H9 (cell line): Measurements from ENCODE around the gene RFX8. TPM values are rescaled to one million over a fixed set of nuclear protein-coding genes. Genes with fewer than 3 reads are reported as not detected.

Experiments used
- DNase-seq: peaks from one replicate; pipeline ENCODE4 v3.0.0-alpha.2; 2017
- H2AFZ ChIP-seq: one replicate; pipeline ENCODE4 v1.6.1; 2013; ENCODE audit warnings: mild to moderate bottlenecking, low read length, control low read depth, moderate library complexity
- H2AK5ac ChIP-seq: 2 replicates; pipeline ENCODE4 v1.6.1; 2013; ENCODE audit warnings: low read length, control low read depth, mixed read lengths; ENCODE audit not compliant: insufficient read length
- H2BK120ac ChIP-seq: one replicate; pipeline ENCODE4 v1.6.1; 2013; ENCODE audit warnings: low read depth, mild to moderate bottlenecking, low read length, control low read depth, inconsistent platforms; ENCODE audit not compliant: poor library complexity, severe bottlenecking
- H2BK12ac ChIP-seq: 2 replicates; pipeline ENCODE4 v1.6.1; 2013; ENCODE audit warnings: low read length, control low read depth, mixed read lengths, low read depth; ENCODE audit not compliant: insufficient read length
- H2BK15ac ChIP-seq: 2 replicates; pipeline ENCODE4 v1.6.1; 2013; ENCODE audit warnings: low read depth, low read length, control low read depth
- H2BK20ac ChIP-seq: one replicate; pipeline ENCODE4 v1.6.1; 2013; ENCODE audit warnings: low read depth, mild to moderate bottlenecking, low read length, control low read depth, inconsistent platforms; ENCODE audit not compliant: poor library complexity, severe bottlenecking
- H2BK5ac ChIP-seq: 2 replicates; pipeline ENCODE4 v1.6.1; 2013; ENCODE audit warnings: low read length, control low read depth, mixed read lengths; ENCODE audit not compliant: insufficient read length
- H3K14ac ChIP-seq: 2 replicates; pipeline ENCODE4 v1.6.1; 2013; ENCODE audit warnings: low read length, control low read depth; ENCODE audit not compliant: insufficient read depth
- H3K18ac ChIP-seq: 2 replicates; pipeline ENCODE4 v1.6.1; 2013; ENCODE audit warnings: low read depth, mild to moderate bottlenecking, mixed read lengths, low read length, control low read depth; ENCODE audit not compliant: insufficient read length
- H3K23ac ChIP-seq: 2 replicates; pipeline ENCODE4 v1.6.1; 2013; ENCODE audit warnings: low read length, control low read depth, mixed read lengths, low read depth; ENCODE audit not compliant: insufficient read length
- H3K23me2 ChIP-seq: 2 replicates; pipeline ENCODE4 v1.6.1; 2013; ENCODE audit warnings: low read depth, mild to moderate bottlenecking, mixed read lengths, low read length, control low read depth; ENCODE audit not compliant: insufficient read length, poor library complexity, severe bottlenecking
- H3K27ac ChIP-seq: 2 replicates; pipeline ENCODE4 v1.5.1; 2013; ENCODE audit warnings: low read length, control low read depth, mixed read lengths, low read depth; ENCODE audit not compliant: insufficient read length
- H3K27me3 ChIP-seq: 2 replicates; pipeline ENCODE4 v1.6.1; 2013; ENCODE audit warnings: low read length, control low read depth, inconsistent platforms; ENCODE audit not compliant: insufficient read depth
- H3K4ac ChIP-seq: 2 replicates; pipeline ENCODE4 v1.6.1; 2013; ENCODE audit warnings: low read depth, mild to moderate bottlenecking, control low read depth, inconsistent platforms, low read length, moderate library complexity
- H3K4me1 ChIP-seq: 2 replicates; pipeline ENCODE4 v1.6.1; 2013; ENCODE audit warnings: low read length, control low read depth, inconsistent platforms; ENCODE audit not compliant: insufficient read depth
- H3K4me2 ChIP-seq: 2 replicates; pipeline ENCODE4 v1.6.1; 2013; ENCODE audit warnings: low read length, control low read depth, mixed read lengths; ENCODE audit not compliant: insufficient read length, insufficient read depth
- H3K56ac ChIP-seq: 2 replicates; pipeline ENCODE4 v1.6.1; 2013; ENCODE audit warnings: low read depth, mild to moderate bottlenecking, mixed read lengths, low read length, control low read depth; ENCODE audit not compliant: insufficient read length
- H3K79me1 ChIP-seq: 2 replicates; pipeline ENCODE4 v1.6.1; 2013; ENCODE audit warnings: low read depth, mild to moderate bottlenecking, moderate library complexity, low read length, control low read depth, inconsistent platforms; ENCODE audit not compliant: insufficient read depth, poor library complexity, severe bottlenecking
- H3K79me2 ChIP-seq: 2 replicates; pipeline ENCODE4 v1.6.1; 2013; ENCODE audit warnings: low read length, control low read depth, inconsistent platforms; ENCODE audit not compliant: insufficient read depth
- H3K9ac ChIP-seq: 2 replicates; pipeline ENCODE4 v1.6.1; 2013; ENCODE audit warnings: low read length, control low read depth, mixed read lengths; ENCODE audit not compliant: insufficient read length; ENCODE audit errors: extremely low read depth
- H3K9me3 ChIP-seq: one replicate; pipeline ENCODE4 v1.6.1; 2013; ENCODE audit warnings: low read depth, low read length, inconsistent platforms; ENCODE audit not compliant: control insufficient read depth
- H3T11ph ChIP-seq: one replicate; pipeline ENCODE4 v1.6.1; 2013; ENCODE audit warnings: mild to moderate bottlenecking, low read length, control low read depth, inconsistent platforms
- H4K20me1 ChIP-seq: one replicate; pipeline ENCODE4 v1.6.1; 2013; ENCODE audit not compliant: control insufficient read depth, insufficient read length, insufficient read depth
- H4K5ac ChIP-seq: 2 replicates; pipeline ENCODE4 v1.6.1; 2013; ENCODE audit warnings: low read depth, mild to moderate bottlenecking, mixed read lengths, low read length, control low read depth; ENCODE audit not compliant: insufficient read length
- H4K8ac ChIP-seq: replicated peaks from 2 replicates; pipeline ENCODE4 v1.6.1; 2013; ENCODE audit warnings: low read length, control low read depth, mixed read lengths, low read depth; ENCODE audit not compliant: insufficient read length
- H4K91ac ChIP-seq: 2 replicates; pipeline ENCODE4 v1.6.1; 2013; ENCODE audit warnings: low read depth, mild to moderate bottlenecking, moderate library complexity, mixed read lengths, low read length, control low read depth; ENCODE audit not compliant: insufficient read length
- H3K27ac Mint-ChIP-seq, 3 experiments: 2 replicates in 2 of 3; 3 replicates in 1 of 3; pipeline ENCODE4 v1.8.0; 2020 to 2021; ENCODE audit warnings: mixed read lengths in 3 of 3, mild to moderate bottlenecking in 1 of 3, moderate library complexity in 1 of 3
- H3K27me3 Mint-ChIP-seq: 2 replicates; pipeline ENCODE4 v1.8.0; 2021; ENCODE audit warnings: low read depth, mild to moderate bottlenecking, moderate library complexity, mixed read lengths
- H3K36me3 Mint-ChIP-seq, 3 experiments: 2 replicates in 2 of 3; 3 replicates in 1 of 3; pipeline ENCODE4 v1.8.0; 2020 to 2021; ENCODE audit warnings: low read depth in 3 of 3, mixed read lengths in 3 of 3; ENCODE audit not compliant: insufficient read depth in 1 of 3
- H3K4me1 Mint-ChIP-seq, 2 experiments: 2 replicates each; pipeline ENCODE4 v1.8.0; 2020; ENCODE audit warnings: mixed read lengths in 2 of 2
- H3K4me3 Mint-ChIP-seq, 2 experiments: 2 replicates in 1 of 2; 3 replicates in 1 of 2; pipeline ENCODE4 v1.8.0; 2020 to 2021; ENCODE audit warnings: mild to moderate bottlenecking in 2 of 2, mixed read lengths in 2 of 2, moderate library complexity in 1 of 2
- H3K9me3 Mint-ChIP-seq, 2 experiments: 2 replicates in 1 of 2; 3 replicates in 1 of 2; pipeline ENCODE4 v1.8.0; 2020; ENCODE audit warnings: mild to moderate bottlenecking in 2 of 2, mixed read lengths in 2 of 2, moderate library complexity in 1 of 2
- WGBS: extraction: QIAGEN DNeasy Blood & Tissue Kit; methylation state at CpG from one replicate; pipeline ENCODE4 v1.1.7; 2013; ENCODE audit warnings: missing lambda C conversion rate, low lambda C conversion rate, mixed read lengths; ENCODE audit not compliant: insufficient read length; ENCODE audit errors: extremely low coverage; 5-methylcytosine and 5-hydroxymethylcytosine counted together
- total RNA-seq: library from RNA; stranded (reverse); gene quantifications from 2 replicates; pipeline ENCODE4 v1.2.1, GENCODE V29; 2021
- TF ChIP-seq, protein P1 (sequence below): fragments of 200-600 bp; sonication (generic); conservative IDR thresholded peaks from 3 replicates; pipeline ENCODE4 v1.8.0; 2021; ENCODE audit warnings: antibody characterized with exemption, mild to moderate bottlenecking

Gene RFX8
- total RNA-seq, 1 experiment from 2014 or later, result 0.22 TPM

DNA sequence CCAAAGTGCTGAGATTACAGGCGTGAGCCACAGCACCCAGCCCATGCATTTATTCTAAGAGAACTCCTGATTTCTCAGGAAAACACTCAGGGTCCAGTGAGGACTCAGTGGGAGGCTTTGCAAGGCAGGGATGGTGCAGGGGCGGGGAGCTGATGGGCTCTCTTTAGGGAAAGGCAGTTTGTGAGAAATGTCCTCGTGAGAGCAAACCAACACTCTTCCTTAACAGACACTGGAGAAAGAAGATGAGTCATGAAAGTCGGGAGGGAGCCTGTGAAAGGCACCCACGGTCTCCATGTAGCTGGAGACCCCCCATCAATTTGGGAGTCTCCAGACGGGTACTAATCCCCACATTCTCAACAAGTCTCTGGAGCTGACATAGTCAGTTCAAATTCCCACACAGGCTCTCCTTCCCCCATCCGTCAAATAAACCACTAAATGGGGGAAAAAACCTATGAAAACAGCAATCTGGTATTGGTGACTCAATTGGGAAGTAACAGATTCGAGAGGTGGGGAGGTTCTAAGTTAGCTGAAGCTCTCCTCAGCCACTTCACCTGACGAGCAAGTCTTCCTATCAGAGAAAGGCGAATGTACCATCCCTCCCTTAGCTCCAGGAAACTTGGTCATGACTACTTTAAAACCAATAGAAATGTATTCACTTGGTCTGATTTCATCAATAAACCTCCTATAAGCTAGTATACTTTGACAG lies 76.6 kb downstream of the RFX8 start:
- H2BK20ac ChIP-seq, result no peak overlapping the region
- H3K27ac ChIP-seq, result no peak overlapping the region
- no peak overlapping the region for H2BK5ac ChIP-seq
- H3K4ac ChIP-seq, result no peak overlapping the region
- H4K91ac ChIP-seq, result no peak overlapping the region
- no peak overlapping the region for H2AK5ac ChIP-seq
- no peaks in the 10 kb centered on the region; the same call in 1 of the 2 replicates for H3K4me1 ChIP-seq
- H3K14ac ChIP-seq, result no peak overlapping the region
- H2BK12ac ChIP-seq, result no peak overlapping the region
- no peak overlapping the region for H2AFZ ChIP-seq
- Mint-ChIP-seq H3K4me3 (no peak overlapping the region), H3K36me3 (no peaks in the 10 kb centered on the region), H3K27me3 (no peaks in the 10 kb centered on the region; the same call in 1 of the 2 replicates), H3K4me1 (peaks cover 18 to 19% of the 10 kb centered on the region in 2 experiments), H3K27ac (no peak overlapping the region), H3K9me3 (no peaks in the 10 kb centered on the region)
- H4K8ac ChIP-seq, result no peak overlapping the region
- no peak overlapping the region for H2BK120ac ChIP-seq
- H2BK15ac ChIP-seq, result no peak overlapping the region
- H3K4me2 ChIP-seq, result no peak overlapping the region
- no peaks in the 10 kb centered on the region for H3K79me1 ChIP-seq
- no CpG with 5 or more reads among the region's 10 CpGs for whole genome bisulfite sequencing
- DNase-seq, result no peak
- H3K9ac ChIP-seq, result no peak overlapping the region
- H3K56ac ChIP-seq, result no peak overlapping the region
- H3T11ph ChIP-seq, result no peak overlapping the region
- H3K23me2 ChIP-seq, result no peaks in the 10 kb centered on the region
- H3K27me3 ChIP-seq, result no peaks in the 10 kb centered on the region; the same call in 1 of the 2 replicates
- H4K20me1 ChIP-seq, result no peaks in the 10 kb centered on the region
- H3K9me3 ChIP-seq, result no peaks in the 10 kb centered on the region
- H3K23ac ChIP-seq, result no peak overlapping the region
- H4K5ac ChIP-seq, result no peak overlapping the region
- no peak overlapping the region for H3K18ac ChIP-seq
- TF ChIP-seq, protein P1, sequence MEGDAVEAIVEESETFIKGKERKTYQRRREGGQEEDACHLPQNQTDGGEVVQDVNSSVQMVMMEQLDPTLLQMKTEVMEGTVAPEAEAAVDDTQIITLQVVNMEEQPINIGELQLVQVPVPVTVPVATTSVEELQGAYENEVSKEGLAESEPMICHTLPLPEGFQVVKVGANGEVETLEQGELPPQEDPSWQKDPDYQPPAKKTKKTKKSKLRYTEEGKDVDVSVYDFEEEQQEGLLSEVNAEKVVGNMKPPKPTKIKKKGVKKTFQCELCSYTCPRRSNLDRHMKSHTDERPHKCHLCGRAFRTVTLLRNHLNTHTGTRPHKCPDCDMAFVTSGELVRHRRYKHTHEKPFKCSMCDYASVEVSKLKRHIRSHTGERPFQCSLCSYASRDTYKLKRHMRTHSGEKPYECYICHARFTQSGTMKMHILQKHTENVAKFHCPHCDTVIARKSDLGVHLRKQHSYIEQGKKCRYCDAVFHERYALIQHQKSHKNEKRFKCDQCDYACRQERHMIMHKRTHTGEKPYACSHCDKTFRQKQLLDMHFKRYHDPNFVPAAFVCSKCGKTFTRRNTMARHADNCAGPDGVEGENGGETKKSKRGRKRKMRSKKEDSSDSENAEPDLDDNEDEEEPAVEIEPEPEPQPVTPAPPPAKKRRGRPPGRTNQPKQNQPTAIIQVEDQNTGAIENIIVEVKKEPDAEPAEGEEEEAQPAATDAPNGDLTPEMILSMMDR, result no peak
- no peaks in the 10 kb centered on the region for H3K79me2 ChIP-seq
